Measurements from ENCODE around the gene KCNH3.

DNA sequence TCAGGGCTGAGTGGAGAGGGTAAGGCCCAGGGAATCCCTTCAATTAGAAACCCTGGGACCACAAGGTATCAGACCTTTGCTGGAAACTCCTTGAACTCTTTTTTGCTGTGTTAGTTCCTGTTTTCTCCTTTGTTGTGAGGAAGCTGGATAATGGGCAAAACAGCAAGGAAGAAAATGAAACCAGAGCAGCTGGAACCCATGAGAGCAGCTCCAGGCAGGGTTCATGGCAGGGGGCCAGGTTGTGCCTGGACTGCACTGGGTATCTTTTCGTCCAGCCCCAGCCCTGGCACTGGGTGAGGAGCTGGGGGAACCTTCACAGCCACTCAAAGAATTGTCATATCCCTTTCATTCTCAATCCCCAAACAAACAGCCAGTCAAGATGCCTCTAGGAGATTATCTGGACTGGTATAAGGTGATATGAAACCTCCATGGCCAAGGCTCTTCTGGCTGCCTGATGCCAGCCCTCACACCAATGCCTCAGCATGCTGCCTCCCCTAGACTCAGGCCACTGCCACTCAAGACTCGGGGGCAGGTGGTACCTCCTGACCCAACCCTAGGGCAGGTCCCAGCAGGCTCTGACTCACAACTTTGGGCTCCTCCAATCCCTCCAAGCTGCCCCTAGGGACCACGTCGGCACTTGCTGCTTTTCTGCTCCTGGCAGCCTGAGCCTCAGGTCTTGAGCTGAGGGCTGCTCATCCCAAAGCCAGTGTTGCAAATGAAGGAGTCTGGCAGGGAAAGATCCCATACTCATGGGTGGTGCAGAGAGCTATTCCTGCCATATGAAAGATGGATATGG is 50.1 kb downstream of the KCNH3 start:
- TF ChIP-seq, protein P1, sequence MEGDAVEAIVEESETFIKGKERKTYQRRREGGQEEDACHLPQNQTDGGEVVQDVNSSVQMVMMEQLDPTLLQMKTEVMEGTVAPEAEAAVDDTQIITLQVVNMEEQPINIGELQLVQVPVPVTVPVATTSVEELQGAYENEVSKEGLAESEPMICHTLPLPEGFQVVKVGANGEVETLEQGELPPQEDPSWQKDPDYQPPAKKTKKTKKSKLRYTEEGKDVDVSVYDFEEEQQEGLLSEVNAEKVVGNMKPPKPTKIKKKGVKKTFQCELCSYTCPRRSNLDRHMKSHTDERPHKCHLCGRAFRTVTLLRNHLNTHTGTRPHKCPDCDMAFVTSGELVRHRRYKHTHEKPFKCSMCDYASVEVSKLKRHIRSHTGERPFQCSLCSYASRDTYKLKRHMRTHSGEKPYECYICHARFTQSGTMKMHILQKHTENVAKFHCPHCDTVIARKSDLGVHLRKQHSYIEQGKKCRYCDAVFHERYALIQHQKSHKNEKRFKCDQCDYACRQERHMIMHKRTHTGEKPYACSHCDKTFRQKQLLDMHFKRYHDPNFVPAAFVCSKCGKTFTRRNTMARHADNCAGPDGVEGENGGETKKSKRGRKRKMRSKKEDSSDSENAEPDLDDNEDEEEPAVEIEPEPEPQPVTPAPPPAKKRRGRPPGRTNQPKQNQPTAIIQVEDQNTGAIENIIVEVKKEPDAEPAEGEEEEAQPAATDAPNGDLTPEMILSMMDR (optimal IDR thresholded peaks at IDR 0.05 in 1 of 3, IDR thresholded peaks at IDR 0.05 in 1 of 3, conservative IDR thresholded peaks at IDR 0.05 in 1 of 3; ENCODE audit: extremely low read depth in 1 of 3, insufficient read depth in 2 of 3, low read length in 3 of 3) = no peak
- no peak for TF ChIP-seq EZH2 (IDR thresholded peaks at IDR 0.05; ENCODE audit: low read length)
